GM12878 (cell line): Measurements from ENCODE around the gene AATF. TPM values are rescaled to one million over a fixed set of nuclear protein-coding genes. Genes with fewer than 3 reads are reported as not detected.

Experiments used
- ATAC-seq: fragments of 200-7000 bp; cut with Tn5 transposase; 3 replicates; pipeline ENCODE4 v1.9.1; 2020; ENCODE audit warnings: mild to moderate bottlenecking, moderate library complexity
- BruUV-seq: library from RNA; stranded (reverse); fragments of 400-500 nt; replicated peaks from 2 replicates; lab custom pipeline; 2021; lab: Mats Ljungman, UMichigan
- CTCF ChIA-PET: fragments of 300-600 bp; sonication (Branson Sonifier 250); formaldehyde crosslinking; extraction: SDS; loops from one replicate; lab custom pipeline; 2021; ENCODE audit warnings: inconsistent platforms; lab: Yijun Ruan, JAX
- POLR2A ChIA-PET: fragments of 350-600 bp; formaldehyde crosslinking; extraction: SDS; loops from one replicate; lab custom pipeline; 2021; ENCODE audit warnings: inconsistent platforms; lab: Charles Lee
- RAD21 ChIA-PET: fragments of 300-600 bp; sonication (Branson Sonifier 250); formaldehyde crosslinking; loops from one replicate; lab custom pipeline; 2023; ENCODE audit warnings: antibody characterized with exemption; ENCODE audit not compliant: unreplicated experiment; lab: Charles Lee
- SMC1A ChIA-PET: fragments of 300-600 bp; sonication (Branson Sonifier 250); formaldehyde crosslinking; loops from one replicate; lab custom pipeline; 2023; ENCODE audit not compliant: unreplicated experiment, uncharacterized antibody; lab: Charles Lee
- DNase-seq: peaks from one replicate; pipeline ENCODE4 v3.0.0-alpha.2; 2011; ENCODE audit warnings: low read depth, low spot score
- FAIRE-seq: peaks from 3 replicates; lab custom pipeline; 2011; peaks lifted over from hg19 to GRCh38; lab: Jason Lieb, UNC
- H2AFZ ChIP-seq: 2 replicates; pipeline ENCODE4 v1.6.0; 2011; ENCODE audit warnings: low read depth, low read length, control low read depth; ENCODE audit not compliant: control insufficient read depth
- H3K27ac ChIP-seq: 2 replicates; pipeline ENCODE4 v1.5.1; 2011; ENCODE audit warnings: control low read depth; ENCODE audit not compliant: control insufficient read depth, insufficient read depth
- H3K27me3 ChIP-seq, 2 experiments: replicated peaks in 1 of 2; 2 replicates each; pipeline versions ENCODE4 v1.6.0 to v1.6.1; 2011; ENCODE audit warnings: low read length in 1 of 2; ENCODE audit not compliant: control insufficient read depth in 2 of 2, insufficient read depth in 2 of 2
- H3K36me3 ChIP-seq, 2 experiments: 2 replicates each; pipeline ENCODE4 v1.5.1; 2011; ENCODE audit warnings: low read length in 1 of 2; ENCODE audit not compliant: control insufficient read depth in 2 of 2, insufficient read depth in 2 of 2
- H3K4me1 ChIP-seq: 2 replicates; pipeline ENCODE4 v1.6.1; 2011; ENCODE audit warnings: mild to moderate bottlenecking, low read length, moderate library complexity, mixed read lengths; ENCODE audit not compliant: control insufficient read depth, insufficient read depth
- H3K4me2 ChIP-seq: 2 replicates; pipeline ENCODE4 v1.6.0; 2011; ENCODE audit warnings: control low read depth; ENCODE audit not compliant: control insufficient read depth, insufficient read depth
- H3K4me3 ChIP-seq: fragments of 200-600 bp; sonication (generic); 2 replicates; pipeline ENCODE4 v1.5.1; 2016
- H3K79me2 ChIP-seq: 2 replicates; pipeline ENCODE4 v1.6.0; 2011; ENCODE audit warnings: low read length; ENCODE audit not compliant: control insufficient read depth, insufficient read depth
- H3K9ac ChIP-seq: 2 replicates; pipeline ENCODE4 v1.8.0; 2011; ENCODE audit warnings: low read length, control low read depth, mixed read lengths; ENCODE audit not compliant: control insufficient read depth, insufficient read depth
- H3K9me3 ChIP-seq: replicated peaks from 3 replicates; pipeline ENCODE4 v1.5.1; 2011; ENCODE audit warnings: mild to moderate bottlenecking, low read length; ENCODE audit not compliant: control insufficient read depth, insufficient read depth
- H4K20me1 ChIP-seq: 2 replicates; pipeline ENCODE4 v1.6.0; 2011; ENCODE audit not compliant: control insufficient read depth, insufficient read depth
- FOXK2 ChIP-seq: fragments of 450-650 bp; IDR thresholded peaks from 2 replicates; pipeline ENCODE4 v1.6.1; 2017; ENCODE audit warnings: mild to moderate bottlenecking, moderate library complexity
- IRF3 ChIP-seq: fragments of 450-650 bp; IDR thresholded peaks from 2 replicates; pipeline ENCODE4 v1.6.1; 2014; ENCODE audit warnings: mild to moderate bottlenecking
- USF1 ChIP-seq: IDR thresholded peaks from 2 replicates; pipeline ENCODE4 v1.6.1; 2011; ENCODE audit warnings: borderline replicate concordance, low read depth, mild to moderate bottlenecking, moderate library complexity, mixed read lengths, low read length; ENCODE audit not compliant: insufficient read depth; ENCODE audit errors: extremely low read length
- WGBS: methylation state at CpG from one replicate; pipeline ENCODE4 v1.1.6; 2016; ENCODE audit warnings: low lambda C conversion rate; ENCODE audit not compliant: insufficient replicate concordance, insufficient coverage; ENCODE audit errors: missing lambda C conversion rate; 5-methylcytosine and 5-hydroxymethylcytosine counted together
- in situ Hi-C: fragments of 300-500 bp; cut with MboI; formaldehyde crosslinking; loops from 9 replicates; pipeline ENCODE4 v1.14.3; 2018; ENCODE audit warnings: mixed read lengths
- intact Hi-C: fragments of 100-400 bp; cut with micrococcal nuclease; formaldehyde crosslinking; loops from one replicate; pipeline ENCODE4 v1.14.2; 2022; ENCODE audit not compliant: unreplicated experiment
- polyA plus RNA-seq, 11 experiments: library from polyadenylated mRNA; depleted of rRNA in 4 of 11; unstranded in 6 of 11; stranded (reverse) in 5 of 11; fragments of >200 nt; fragmentation: Nextera tagmentation in 4 of 11; fragmentation: Illumina TruSeq in 1 of 11; extraction: Ambion mirVana in 4 of 11; extraction: Trizol in 1 of 11; gene quantifications; 1 replicate in 1 of 11; 2 replicates in 10 of 11; pipeline versions ENCODE4 v1.2.1 to v1.2.3, GENCODE V29; 2011 to 2016; ENCODE audit warnings: inconsistent platforms in 2 of 11, missing spikeins in 2 of 11, low read depth in 1 of 11
- total RNA-seq, 4 experiments: library from RNA; depleted of rRNA in 3 of 4; stranded (reverse); fragments of >200 nt in 3 of 4; fragmentation: Illumina TruSeq in 1 of 4; extraction: Trizol in 1 of 4; gene quantifications; 2 replicates each; pipeline versions ENCODE4 v1.2.1 to v1.2.3, GENCODE V29; 2013 to 2021

AATF gene
- total and polyA plus RNA-seq, 10 of the 15 experiments (the other 5 are each of a cell fraction or from before 2014, with no cell fraction given), result 36.8 to 110 (median 77.9) TPM

- no peak for TF ChIP-seq IRF3
Measured at GRCh38 chr17:36977066-36977465, 28.3 kb downstream of the AATF start (continued).

GRCh38 chr17:36977568-36977967 is 28.8 kb downstream of the AATF start:
- Histone ChIP-seq H2AFZ (no peak overlapping the region), H3K27ac (no peak overlapping the region), H3K9ac (no peak overlapping the region), H4K20me1 (no peaks in the 10 kb centered on the region), H3K4me3 (no peak overlapping the region), H3K27me3 (no peaks in the 10 kb centered on the region), H3K36me3 (no peaks in the 10 kb centered on the region; a peak in 1 of 4 replicates), H3K4me1 (no peaks in the 10 kb centered on the region), H3K4me2 (no peak overlapping the region), H3K9me3 (no peaks in the 10 kb centered on the region), H3K79me2 (peaks cover 15% of the 10 kb centered on the region)
- BruUV-seq, result no TSS peak
- ChIA-PET RAD21 (no interaction called here), CTCF (interaction anchor here (0.8 kb wide), 1 partner anchor 16 kb away, joined by 3 read pairs; no protein-coding TSS in a partner anchor), SMC1A (no interaction called here), POLR2A (no interaction called here)
- in situ Hi-C loops (no loop called here), intact Hi-C loops (no loop called here)
- DNase-seq (no peak), ATAC-seq (no peak), FAIRE-seq (no peak)
- 97% methylated on average over 2 of the region's 2 CpGs for WGBS
- TF ChIP-seq USF1 (no peak), FOXK2 (no peak)
